H9 (cell line): ENCODE measurements around the gene HHIP. TPM values are rescaled to one million over a fixed set of nuclear protein-coding genes. Genes with fewer than 3 reads are reported as not detected.

Experiments used
- DNase-seq: peaks from one replicate; pipeline ENCODE4 v3.0.0-alpha.2; 2017
- H2AFZ ChIP-seq: one replicate; pipeline ENCODE4 v1.6.1; 2013; ENCODE audit warnings: mild to moderate bottlenecking, low read length, control low read depth, moderate library complexity
- H2AK5ac ChIP-seq: 2 replicates; pipeline ENCODE4 v1.6.1; 2013; ENCODE audit warnings: low read length, control low read depth, mixed read lengths; ENCODE audit not compliant: insufficient read length
- H2BK120ac ChIP-seq: one replicate; pipeline ENCODE4 v1.6.1; 2013; ENCODE audit warnings: low read depth, mild to moderate bottlenecking, low read length, control low read depth, inconsistent platforms; ENCODE audit not compliant: poor library complexity, severe bottlenecking
- H2BK12ac ChIP-seq: 2 replicates; pipeline ENCODE4 v1.6.1; 2013; ENCODE audit warnings: low read length, control low read depth, mixed read lengths, low read depth; ENCODE audit not compliant: insufficient read length
- H2BK15ac ChIP-seq: 2 replicates; pipeline ENCODE4 v1.6.1; 2013; ENCODE audit warnings: low read depth, low read length, control low read depth
- H2BK20ac ChIP-seq: one replicate; pipeline ENCODE4 v1.6.1; 2013; ENCODE audit warnings: low read depth, mild to moderate bottlenecking, low read length, control low read depth, inconsistent platforms; ENCODE audit not compliant: poor library complexity, severe bottlenecking
- H2BK5ac ChIP-seq: 2 replicates; pipeline ENCODE4 v1.6.1; 2013; ENCODE audit warnings: low read length, control low read depth, mixed read lengths; ENCODE audit not compliant: insufficient read length
- H3K14ac ChIP-seq: 2 replicates; pipeline ENCODE4 v1.6.1; 2013; ENCODE audit warnings: low read length, control low read depth; ENCODE audit not compliant: insufficient read depth
- H3K18ac ChIP-seq: 2 replicates; pipeline ENCODE4 v1.6.1; 2013; ENCODE audit warnings: low read depth, mild to moderate bottlenecking, mixed read lengths, low read length, control low read depth; ENCODE audit not compliant: insufficient read length
- H3K23ac ChIP-seq: 2 replicates; pipeline ENCODE4 v1.6.1; 2013; ENCODE audit warnings: low read length, control low read depth, mixed read lengths, low read depth; ENCODE audit not compliant: insufficient read length
- H3K23me2 ChIP-seq: 2 replicates; pipeline ENCODE4 v1.6.1; 2013; ENCODE audit warnings: low read depth, mild to moderate bottlenecking, mixed read lengths, low read length, control low read depth; ENCODE audit not compliant: insufficient read length, poor library complexity, severe bottlenecking
- H3K27ac ChIP-seq: 2 replicates; pipeline ENCODE4 v1.5.1; 2013; ENCODE audit warnings: low read length, control low read depth, mixed read lengths, low read depth; ENCODE audit not compliant: insufficient read length
- H3K27me3 ChIP-seq: 2 replicates; pipeline ENCODE4 v1.6.1; 2013; ENCODE audit warnings: low read length, control low read depth, inconsistent platforms; ENCODE audit not compliant: insufficient read depth
- H3K4ac ChIP-seq: 2 replicates; pipeline ENCODE4 v1.6.1; 2013; ENCODE audit warnings: low read depth, mild to moderate bottlenecking, control low read depth, inconsistent platforms, low read length, moderate library complexity
- H3K4me1 ChIP-seq: 2 replicates; pipeline ENCODE4 v1.6.1; 2013; ENCODE audit warnings: low read length, control low read depth, inconsistent platforms; ENCODE audit not compliant: insufficient read depth
- H3K4me2 ChIP-seq: 2 replicates; pipeline ENCODE4 v1.6.1; 2013; ENCODE audit warnings: low read length, control low read depth, mixed read lengths; ENCODE audit not compliant: insufficient read length, insufficient read depth
- H3K56ac ChIP-seq: 2 replicates; pipeline ENCODE4 v1.6.1; 2013; ENCODE audit warnings: low read depth, mild to moderate bottlenecking, mixed read lengths, low read length, control low read depth; ENCODE audit not compliant: insufficient read length
- H3K79me1 ChIP-seq: 2 replicates; pipeline ENCODE4 v1.6.1; 2013; ENCODE audit warnings: low read depth, mild to moderate bottlenecking, moderate library complexity, low read length, control low read depth, inconsistent platforms; ENCODE audit not compliant: insufficient read depth, poor library complexity, severe bottlenecking
- H3K79me2 ChIP-seq: 2 replicates; pipeline ENCODE4 v1.6.1; 2013; ENCODE audit warnings: low read length, control low read depth, inconsistent platforms; ENCODE audit not compliant: insufficient read depth
- H3K9ac ChIP-seq: 2 replicates; pipeline ENCODE4 v1.6.1; 2013; ENCODE audit warnings: low read length, control low read depth, mixed read lengths; ENCODE audit not compliant: insufficient read length; ENCODE audit errors: extremely low read depth
- H3K9me3 ChIP-seq: one replicate; pipeline ENCODE4 v1.6.1; 2013; ENCODE audit warnings: low read depth, low read length, inconsistent platforms; ENCODE audit not compliant: control insufficient read depth
- H3T11ph ChIP-seq: one replicate; pipeline ENCODE4 v1.6.1; 2013; ENCODE audit warnings: mild to moderate bottlenecking, low read length, control low read depth, inconsistent platforms
- H4K20me1 ChIP-seq: one replicate; pipeline ENCODE4 v1.6.1; 2013; ENCODE audit not compliant: control insufficient read depth, insufficient read length, insufficient read depth
- H4K5ac ChIP-seq: 2 replicates; pipeline ENCODE4 v1.6.1; 2013; ENCODE audit warnings: low read depth, mild to moderate bottlenecking, mixed read lengths, low read length, control low read depth; ENCODE audit not compliant: insufficient read length
- H4K8ac ChIP-seq: replicated peaks from 2 replicates; pipeline ENCODE4 v1.6.1; 2013; ENCODE audit warnings: low read length, control low read depth, mixed read lengths, low read depth; ENCODE audit not compliant: insufficient read length
- H4K91ac ChIP-seq: 2 replicates; pipeline ENCODE4 v1.6.1; 2013; ENCODE audit warnings: low read depth, mild to moderate bottlenecking, moderate library complexity, mixed read lengths, low read length, control low read depth; ENCODE audit not compliant: insufficient read length
- H3K27ac Mint-ChIP-seq, 3 experiments: 2 replicates in 2 of 3; 3 replicates in 1 of 3; pipeline ENCODE4 v1.8.0; 2020 to 2021; ENCODE audit warnings: mixed read lengths in 3 of 3, mild to moderate bottlenecking in 1 of 3, moderate library complexity in 1 of 3
- H3K27me3 Mint-ChIP-seq: 2 replicates; pipeline ENCODE4 v1.8.0; 2021; ENCODE audit warnings: low read depth, mild to moderate bottlenecking, moderate library complexity, mixed read lengths
- H3K36me3 Mint-ChIP-seq, 3 experiments: 2 replicates in 2 of 3; 3 replicates in 1 of 3; pipeline ENCODE4 v1.8.0; 2020 to 2021; ENCODE audit warnings: low read depth in 3 of 3, mixed read lengths in 3 of 3; ENCODE audit not compliant: insufficient read depth in 1 of 3
- H3K4me1 Mint-ChIP-seq, 2 experiments: 2 replicates each; pipeline ENCODE4 v1.8.0; 2020; ENCODE audit warnings: mixed read lengths in 2 of 2
- H3K4me3 Mint-ChIP-seq, 2 experiments: 2 replicates in 1 of 2; 3 replicates in 1 of 2; pipeline ENCODE4 v1.8.0; 2020 to 2021; ENCODE audit warnings: mild to moderate bottlenecking in 2 of 2, mixed read lengths in 2 of 2, moderate library complexity in 1 of 2
- H3K9me3 Mint-ChIP-seq, 2 experiments: 2 replicates in 1 of 2; 3 replicates in 1 of 2; pipeline ENCODE4 v1.8.0; 2020; ENCODE audit warnings: mild to moderate bottlenecking in 2 of 2, mixed read lengths in 2 of 2, moderate library complexity in 1 of 2
- CTCF ChIP-seq: fragments of 200-600 bp; sonication (generic); conservative IDR thresholded peaks from 3 replicates; pipeline ENCODE4 v1.8.0; 2021; ENCODE audit warnings: antibody characterized with exemption, mild to moderate bottlenecking
- WGBS: extraction: QIAGEN DNeasy Blood & Tissue Kit; methylation state at CpG from one replicate; pipeline ENCODE4 v1.1.7; 2013; ENCODE audit warnings: missing lambda C conversion rate, low lambda C conversion rate, mixed read lengths; ENCODE audit not compliant: insufficient read length; ENCODE audit errors: extremely low coverage; 5-methylcytosine and 5-hydroxymethylcytosine counted together
- total RNA-seq: library from RNA; stranded (reverse); gene quantifications from 2 replicates; pipeline ENCODE4 v1.2.1, GENCODE V29; 2021

The HHIP gene
- total RNA-seq, 1 experiment from 2014 or later: 3.8 TPM

- no peak overlapping the region for H3T11ph ChIP-seq
- H3K9me3 ChIP-seq: no peaks in the 10 kb centered on the region
- H3K27ac ChIP-seq: no peak overlapping the region
- H4K5ac ChIP-seq: no peak overlapping the region
- no peak overlapping the region for H2AFZ ChIP-seq
- H2BK5ac ChIP-seq: no peak overlapping the region
- H2AK5ac ChIP-seq: no peak overlapping the region
- no peaks in the 10 kb centered on the region for H3K9me3 Mint-ChIP-seq
- H3K4me2 ChIP-seq: no peak overlapping the region
- H3K27me3 ChIP-seq: no peaks in the 10 kb centered on the region
- H3K79me1 ChIP-seq: no peaks in the 10 kb centered on the region
- no peak overlapping the region for H4K8ac ChIP-seq
- H4K91ac ChIP-seq: no peak overlapping the region
- no peak overlapping the region for H3K4me3 Mint-ChIP-seq
- H3K36me3 Mint-ChIP-seq: no peaks in the 10 kb centered on the region
- H3K14ac ChIP-seq: no peak overlapping the region
- H2BK12ac ChIP-seq: no peak overlapping the region
- H2BK20ac ChIP-seq: no peak overlapping the region
- no peak overlapping the region for H3K56ac ChIP-seq
- no peaks in the 10 kb centered on the region for H3K79me2 ChIP-seq
- H3K4me1 Mint-ChIP-seq: no peaks in the 10 kb centered on the region
- no peak for DNase-seq
- H3K9ac ChIP-seq: no peak overlapping the region
- no peak overlapping the region for H3K18ac ChIP-seq
- no peaks in the 10 kb centered on the region for H4K20me1 ChIP-seq
- H3K4ac ChIP-seq: no peak overlapping the region
- no peak overlapping the region for H3K27ac Mint-ChIP-seq
- no peak for TF ChIP-seq CTCF
- no CpG with 5 or more reads among the region's 1 CpG for WGBS
- H3K23me2 ChIP-seq: no peaks in the 10 kb centered on the region
- no peak overlapping the region for H2BK120ac ChIP-seq
- no peaks in the 10 kb centered on the region for H3K27me3 Mint-ChIP-seq
- H3K23ac ChIP-seq: no peak overlapping the region
- H2BK15ac ChIP-seq: no peak overlapping the region
- H3K4me1 ChIP-seq: no peaks in the 10 kb centered on the region
These were observed 94.4 kb downstream of the HHIP start for GRCh38 chr4:144740316-144740715.
